ENCODE measurements around the gene ADTRP. TPM values are rescaled to one million over a fixed set of nuclear protein-coding genes. Genes with fewer than 3 reads are reported as not detected.

Gene ADTRP
- total and polyA plus RNA-seq, 8 donors = 0.65 to 11.4 (median 1.4) TPM

- DNase-seq = no peak
- no peaks in the 10 kb centered on the region for H3K27me3 ChIP-seq
- H3K9me3 ChIP-seq = no peaks in the 10 kb centered on the region
- H3K4me3 ChIP-seq = no peak overlapping the region
- peaks cover 12 to 22% of the 10 kb centered on the region in 2 donors for H3K4me1 ChIP-seq
- ATAC-seq = no peak
- no peaks in the 10 kb centered on the region for H3K36me3 ChIP-seq
- TF ChIP-seq, protein P1, sequence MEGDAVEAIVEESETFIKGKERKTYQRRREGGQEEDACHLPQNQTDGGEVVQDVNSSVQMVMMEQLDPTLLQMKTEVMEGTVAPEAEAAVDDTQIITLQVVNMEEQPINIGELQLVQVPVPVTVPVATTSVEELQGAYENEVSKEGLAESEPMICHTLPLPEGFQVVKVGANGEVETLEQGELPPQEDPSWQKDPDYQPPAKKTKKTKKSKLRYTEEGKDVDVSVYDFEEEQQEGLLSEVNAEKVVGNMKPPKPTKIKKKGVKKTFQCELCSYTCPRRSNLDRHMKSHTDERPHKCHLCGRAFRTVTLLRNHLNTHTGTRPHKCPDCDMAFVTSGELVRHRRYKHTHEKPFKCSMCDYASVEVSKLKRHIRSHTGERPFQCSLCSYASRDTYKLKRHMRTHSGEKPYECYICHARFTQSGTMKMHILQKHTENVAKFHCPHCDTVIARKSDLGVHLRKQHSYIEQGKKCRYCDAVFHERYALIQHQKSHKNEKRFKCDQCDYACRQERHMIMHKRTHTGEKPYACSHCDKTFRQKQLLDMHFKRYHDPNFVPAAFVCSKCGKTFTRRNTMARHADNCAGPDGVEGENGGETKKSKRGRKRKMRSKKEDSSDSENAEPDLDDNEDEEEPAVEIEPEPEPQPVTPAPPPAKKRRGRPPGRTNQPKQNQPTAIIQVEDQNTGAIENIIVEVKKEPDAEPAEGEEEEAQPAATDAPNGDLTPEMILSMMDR (IDR thresholded peaks at IDR 0.05) = no peak
- intact Hi-C loops (cut with DNase I) = no loop called here
- peak overlapping the region in 1 of 2 donors; percentile 53 for H3K27ac ChIP-seq
Observed at GRCh38 chr6:11763460-11764249, 14.9 kb downstream of the ADTRP start.

DNA sequence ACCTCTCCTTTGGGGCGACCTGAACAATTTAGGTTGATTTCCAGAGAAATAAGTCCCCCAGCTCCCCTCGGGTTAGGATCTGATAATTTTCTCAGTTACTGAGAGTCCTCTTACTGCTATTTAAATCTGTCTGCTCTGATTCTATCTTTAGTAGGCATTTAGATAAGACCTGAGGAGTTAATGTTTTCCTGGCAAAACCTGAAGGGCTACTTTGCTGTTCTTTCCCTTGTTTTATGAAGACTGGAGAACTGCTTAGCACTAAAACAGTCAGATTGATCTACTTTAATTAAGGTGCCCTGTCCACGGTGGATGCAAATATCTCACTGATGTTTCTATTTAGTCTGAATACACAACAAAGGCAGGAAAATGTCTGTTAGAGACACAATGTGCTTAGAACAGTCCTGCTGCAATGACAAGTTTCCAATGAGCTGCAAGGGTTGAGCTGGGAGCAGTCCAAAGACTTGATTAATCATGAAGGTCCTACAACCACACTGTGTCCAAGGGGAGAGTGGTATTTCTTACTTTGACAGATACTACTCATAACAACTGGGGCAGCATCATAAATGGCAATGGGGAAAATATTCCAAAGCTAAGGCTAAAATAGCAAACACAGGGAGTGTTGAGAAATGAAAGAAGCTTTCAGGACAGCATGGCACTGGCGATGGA, 15.7 kb downstream of the ADTRP start:
- Histone ChIP-seq H3K4me3 (no peak overlapping the region), H3K27ac (peak overlapping the region in 1 of 2 donors; percentile 53), H3K9me3 (peaks cover 0 to under 1% of the 10 kb centered on the region in 2 donors), H3K27me3 (no peaks in the 10 kb centered on the region), H3K36me3 (no peaks in the 10 kb centered on the region), H3K4me1 (peaks cover 12 to 22% of the 10 kb centered on the region in 2 donors)
- ATAC-seq (peak; percentile 57), DNase-seq (no peak)
- TF ChIP-seq, protein P1 (IDR thresholded peaks at IDR 0.05) = no peak
- intact Hi-C loops (cut with DNase I) = no loop called here

DNA sequence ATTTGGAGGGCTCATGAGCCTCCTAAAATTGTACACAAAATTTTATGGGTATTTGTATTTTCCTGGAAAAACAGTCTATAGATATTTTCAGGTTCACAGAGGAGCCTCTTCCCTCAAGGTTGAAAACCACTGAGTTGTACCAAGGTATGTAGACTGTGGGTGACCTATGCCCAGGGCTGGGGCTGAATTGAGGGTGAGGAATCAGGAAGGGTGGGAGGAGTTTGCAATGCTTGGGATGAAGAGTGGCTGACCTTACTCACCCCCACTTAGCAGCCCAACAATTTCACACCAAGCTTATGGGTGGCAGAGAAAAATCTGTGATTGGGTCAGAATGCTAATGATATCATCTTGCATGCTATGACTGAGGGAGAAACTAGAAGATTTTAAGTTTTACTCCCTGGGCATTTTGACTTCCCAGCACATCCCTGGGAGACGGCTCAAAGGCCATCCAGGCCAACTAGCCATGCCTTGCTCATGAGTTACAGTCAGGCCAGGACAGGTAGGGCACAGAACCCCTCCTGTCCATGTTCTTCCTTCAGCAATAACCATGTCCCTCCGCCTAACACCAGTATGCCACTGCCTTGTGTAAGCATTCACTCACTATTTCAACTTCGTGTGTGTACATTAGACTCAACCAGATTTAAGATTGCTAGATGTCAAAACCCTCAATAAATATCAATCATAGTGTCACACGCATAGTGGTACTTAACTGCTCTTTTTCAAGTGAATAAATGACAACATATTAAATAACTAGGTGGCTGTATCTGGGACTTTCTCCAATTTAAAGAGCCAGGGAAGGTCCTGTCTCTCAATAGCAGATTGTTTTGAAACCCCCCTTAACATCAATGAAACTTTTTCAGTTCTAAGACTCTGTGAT, 16.6 kb downstream of the ADTRP start:
- ATAC-seq = peak; percentile 36
- peaks cover 10 to 20% of the 10 kb centered on the region in 2 donors for H3K4me1 ChIP-seq
- intact Hi-C loops (cut with DNase I) = no loop called here

DNA sequence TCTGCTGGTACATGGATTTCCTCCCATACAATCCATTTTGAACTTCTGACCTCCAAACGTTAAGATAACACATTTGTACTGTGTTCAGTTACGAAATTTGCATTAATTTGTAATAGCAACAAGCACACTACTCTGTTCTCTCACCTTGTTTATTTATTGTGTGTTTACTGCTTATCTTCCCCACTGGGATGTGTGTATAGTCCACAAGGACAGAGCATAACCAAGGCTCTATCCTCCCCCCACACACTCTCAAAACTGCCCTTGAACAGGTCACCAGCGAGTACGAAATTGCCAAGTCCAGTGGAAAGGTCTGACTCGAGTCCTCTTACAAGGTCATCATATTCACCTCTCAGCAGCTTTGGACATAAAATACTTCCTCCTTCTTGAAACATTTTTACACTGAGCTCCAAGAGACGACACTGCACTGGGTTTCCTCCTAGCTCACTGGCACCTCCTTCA, 18.6 kb downstream of the ADTRP start:
- DNase-seq (no peak), ATAC-seq (peak; percentile 40)
- Histone ChIP-seq H3K36me3 (no peaks in the 10 kb centered on the region), H3K27me3 (no peaks in the 10 kb centered on the region), H3K4me1 (peaks cover 0 to 7% of the 10 kb centered on the region in 2 donors), H3K9me3 (peaks cover 0 to 5% of the 10 kb centered on the region in 2 donors), H3K27ac (no peak overlapping the region), H3K4me3 (no peak overlapping the region)
- TF ChIP-seq, protein P1 (IDR thresholded peaks at IDR 0.05) = no peak
- intact Hi-C loops (cut with DNase I) = no loop called here

More for the DNA sequence above, 16.6 kb downstream of the ADTRP start:
- TF ChIP-seq, protein P1 (IDR thresholded peaks at IDR 0.05) = no peak
- Histone ChIP-seq H3K4me3 (no peak overlapping the region), H3K9me3 (peaks cover 0 to 5% of the 10 kb centered on the region in 2 donors), H3K36me3 (no peaks in the 10 kb centered on the region), H3K27me3 (no peaks in the 10 kb centered on the region), H3K27ac (peak overlapping the region in 1 of 2 donors; percentile 53)
- DNase-seq = no peak
